Ovary (tissue), 3 donors: ENCODE data around the gene ACAP3.

Source experiments
- EP300 ChIP-seq: sonication (generic); formaldehyde crosslinking; IDR thresholded peaks from one replicate; pipeline ENCODE4 v1.6.1; 2017; ENCODE audit warnings: antibody characterized with exemption
- TF ChIP-seq, protein P1 (sequence below), 3 donors: fragments of 450-650 bp in 2 of 3; fragments of 200-600 bp in 1 of 3; IDR thresholded peaks; one replicate each; pipeline versions ENCODE4 v1.5.1 to v1.8.0; 2016 to 2022; ENCODE audit warnings: antibody characterized with exemption in 3 of 3, mild to moderate bottlenecking in 1 of 3
- donor health status: DM: no; HTN: no; CAD: no.

DNA sequence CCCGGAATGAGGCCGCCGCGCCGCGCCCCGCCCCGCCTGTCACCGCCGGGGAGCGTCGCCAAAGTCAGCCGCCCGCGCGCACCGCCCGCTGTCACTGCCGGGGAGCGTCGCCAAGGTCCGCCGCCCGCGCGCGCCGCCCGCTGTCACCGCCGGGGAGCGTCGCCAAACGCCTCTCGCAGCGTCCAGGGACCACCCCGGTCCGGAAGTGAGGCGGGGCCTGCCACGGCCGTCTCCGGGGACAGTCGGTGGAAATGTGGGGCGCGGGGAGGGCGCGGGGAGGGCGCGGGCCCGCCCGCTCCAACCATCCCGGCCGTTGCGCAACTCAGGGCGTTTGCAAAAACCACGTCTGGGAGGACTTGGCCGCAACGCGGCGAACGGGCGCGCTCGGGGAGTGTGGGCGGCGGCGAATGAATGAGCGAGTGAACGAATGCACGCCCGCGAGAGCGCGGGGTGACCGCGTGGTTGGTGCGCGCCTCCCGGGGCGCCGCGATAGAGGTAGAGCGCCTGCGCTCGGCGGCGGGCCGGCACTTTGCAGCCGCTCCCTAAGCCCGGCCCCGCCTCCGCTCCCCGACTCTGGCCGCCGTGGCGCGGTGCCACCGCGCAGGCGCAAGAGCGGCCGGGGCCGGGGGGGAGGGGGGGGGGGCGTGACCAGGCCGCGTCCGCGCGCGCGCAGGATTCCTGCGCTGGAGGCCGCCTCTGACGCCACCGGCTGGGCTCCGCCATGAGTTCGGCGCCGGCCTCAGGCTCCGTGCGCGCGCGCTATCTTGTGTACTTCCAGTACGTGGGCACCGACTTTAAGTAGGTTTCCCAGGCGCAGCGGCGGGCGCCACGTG is at the start of gene ACAP3, which contains the start of gene PUSL1:
- TF ChIP-seq EP300, result peak; percentile 23
- TF ChIP-seq, protein P1, sequence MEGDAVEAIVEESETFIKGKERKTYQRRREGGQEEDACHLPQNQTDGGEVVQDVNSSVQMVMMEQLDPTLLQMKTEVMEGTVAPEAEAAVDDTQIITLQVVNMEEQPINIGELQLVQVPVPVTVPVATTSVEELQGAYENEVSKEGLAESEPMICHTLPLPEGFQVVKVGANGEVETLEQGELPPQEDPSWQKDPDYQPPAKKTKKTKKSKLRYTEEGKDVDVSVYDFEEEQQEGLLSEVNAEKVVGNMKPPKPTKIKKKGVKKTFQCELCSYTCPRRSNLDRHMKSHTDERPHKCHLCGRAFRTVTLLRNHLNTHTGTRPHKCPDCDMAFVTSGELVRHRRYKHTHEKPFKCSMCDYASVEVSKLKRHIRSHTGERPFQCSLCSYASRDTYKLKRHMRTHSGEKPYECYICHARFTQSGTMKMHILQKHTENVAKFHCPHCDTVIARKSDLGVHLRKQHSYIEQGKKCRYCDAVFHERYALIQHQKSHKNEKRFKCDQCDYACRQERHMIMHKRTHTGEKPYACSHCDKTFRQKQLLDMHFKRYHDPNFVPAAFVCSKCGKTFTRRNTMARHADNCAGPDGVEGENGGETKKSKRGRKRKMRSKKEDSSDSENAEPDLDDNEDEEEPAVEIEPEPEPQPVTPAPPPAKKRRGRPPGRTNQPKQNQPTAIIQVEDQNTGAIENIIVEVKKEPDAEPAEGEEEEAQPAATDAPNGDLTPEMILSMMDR (IDR thresholded peaks at IDR 0.05), result peak in 1 of 3 donors; percentile 10
